Fibroblast of lung (primary cell): Measurements from ENCODE around the gene LRCH2. TPM values are rescaled to one million over a fixed set of nuclear protein-coding genes. Genes with fewer than 3 reads are reported as not detected.

Experiments used
- DNase-seq, 2 donors: peaks; one replicate each; pipeline versions ENCODE4 v3.0.0 to v3.0.0-alpha.2; 2010; ENCODE audit warnings: low read depth in 2 of 2
- H2AFZ ChIP-seq: 2 replicates; pipeline ENCODE4 v1.5.1; 2012; ENCODE audit warnings: low read length, control low read depth, inconsistent platforms
- H3K27ac ChIP-seq: 2 replicates; pipeline ENCODE4 v1.5.1; 2011; ENCODE audit warnings: low read length, control low read depth; ENCODE audit not compliant: insufficient read depth
- H3K27me3 ChIP-seq: 2 replicates; pipeline ENCODE4 v1.5.1; 2011; ENCODE audit warnings: mild to moderate bottlenecking, low read length; ENCODE audit not compliant: control insufficient read depth, insufficient read depth
- H3K36me3 ChIP-seq: 2 replicates; pipeline ENCODE4 v1.5.1; 2011; ENCODE audit warnings: low read length; ENCODE audit not compliant: control insufficient read depth, insufficient read depth
- H3K4me1 ChIP-seq: 2 replicates; pipeline ENCODE4 v1.5.1; 2011; ENCODE audit warnings: low read length; ENCODE audit not compliant: control insufficient read depth, insufficient read depth; ENCODE audit errors: extremely low read depth
- H3K4me2 ChIP-seq: 2 replicates; pipeline ENCODE4 v1.5.1; 2011; ENCODE audit warnings: low read length, control low read depth; ENCODE audit not compliant: insufficient read depth; ENCODE audit errors: extremely low read depth
- H3K4me3 ChIP-seq, 4 experiments: fragments of 200-600 bp in 1 of 4; sonication (generic) in 1 of 4; replicated peaks in 1 of 4; 2 replicates each; pipeline ENCODE4 v1.5.1; 2011 to 2016; ENCODE audit warnings: low read length in 4 of 4, low read depth in 3 of 4, mild to moderate bottlenecking in 3 of 4, control low read depth in 2 of 4, inconsistent platforms in 1 of 4, mixed read lengths in 1 of 4; ENCODE audit not compliant: insufficient read depth in 1 of 4; ENCODE audit errors: control extremely low read depth in 1 of 4
- H3K79me2 ChIP-seq: 2 replicates; pipeline ENCODE4 v1.5.1; 2012; ENCODE audit warnings: mild to moderate bottlenecking, low read length, inconsistent platforms; ENCODE audit not compliant: control insufficient read depth, insufficient read depth
- H3K9ac ChIP-seq: 2 replicates; pipeline ENCODE4 v1.5.1; 2011; ENCODE audit warnings: mild to moderate bottlenecking, low read length, control low read depth; ENCODE audit not compliant: insufficient read depth
- H3K9me3 ChIP-seq: 2 replicates; pipeline ENCODE4 v1.5.1; 2012; ENCODE audit warnings: low read depth, low read length; ENCODE audit not compliant: control insufficient read depth, insufficient read depth
- H4K20me1 ChIP-seq: 2 replicates; pipeline ENCODE4 v1.5.1; 2011; ENCODE audit warnings: low read length; ENCODE audit not compliant: control insufficient read depth, insufficient read depth; ENCODE audit errors: extremely low read depth
- CTCF ChIP-seq, 2 donors: IDR thresholded peaks in 1 of 2; conservative IDR thresholded peaks in 1 of 2; 1 replicate in 1 of 2; 2 replicates in 1 of 2; pipeline ENCODE4 v1.5.1; 2011 to 2012; ENCODE audit warnings: low read length in 2 of 2, control low read depth in 1 of 2, inconsistent platforms in 1 of 2, low read depth in 1 of 2, mild to moderate bottlenecking in 1 of 2
- EZH2 ChIP-seq: IDR thresholded peaks from 2 replicates; pipeline ENCODE4 v1.5.1; 2012; ENCODE audit warnings: low read length, control low read depth, mild to moderate bottlenecking; ENCODE audit errors: missing control alignments
- polyA plus RNA-seq, 2 donors: library from polyadenylated mRNA; depleted of rRNA in 1 of 2; stranded (reverse) in 1 of 2; unstranded in 1 of 2; fragments of >200 nt; gene quantifications; 2 replicates each; pipeline ENCODE4 v1.2.1, GENCODE V29; 2011 to 2012; ENCODE audit warnings: missing spikeins in 1 of 2
- total RNA-seq: library from RNA; depleted of rRNA; stranded (reverse); fragments of >200 nt; gene quantifications from 2 replicates; pipeline ENCODE4 v1.2.1, GENCODE V29; 2014

LRCH2 gene
- total and polyA plus RNA-seq, 2 donors (not counting 1 experiment from before 2014, with no cell fraction given), result 7.9 to 19.5 TPM

- H3K4me3 ChIP-seq, result no peak overlapping the region
- H4K20me1 ChIP-seq, result no peaks in the 10 kb centered on the region
- no peak overlapping the region for H2AFZ ChIP-seq
- no peaks in the 10 kb centered on the region for H3K4me1 ChIP-seq
- no peak for DNase-seq
- H3K9me3 ChIP-seq, result no peaks in the 10 kb centered on the region
- no peak overlapping the region for H3K4me2 ChIP-seq
- TF ChIP-seq EZH2 (no peak), CTCF (conservative IDR thresholded peaks at IDR 0.05 in 1 of 2, IDR thresholded peaks at IDR 0.05 in 1 of 2; ENCODE audit: low read depth in 1 of 2, low read length in 2 of 2) (no peak)
- no peaks in the 10 kb centered on the region for H3K27me3 ChIP-seq
- no peak overlapping the region for H3K27ac ChIP-seq
- H3K36me3 ChIP-seq, result no peaks in the 10 kb centered on the region
- H3K79me2 ChIP-seq, result peaks cover 7% of the 10 kb centered on the region
- no peak overlapping the region for H3K9ac ChIP-seq
Observed at GRCh38 chrX:115237056-115237455, 3.2 kb upstream of the LRCH2 start.

- no peaks in the 10 kb centered on the region for H3K9me3 ChIP-seq
- H3K27ac ChIP-seq, result no peak overlapping the region
- H3K4me3 ChIP-seq, result no peak overlapping the region
- no peaks in the 10 kb centered on the region for H3K4me1 ChIP-seq
- H3K27me3 ChIP-seq, result no peaks in the 10 kb centered on the region
- peaks cover 8% of the 10 kb centered on the region for H3K79me2 ChIP-seq
- DNase-seq, result peak in 1 of 2 donors; percentile 43
- H3K9ac ChIP-seq, result no peak overlapping the region
- H3K4me2 ChIP-seq, result no peak overlapping the region
- TF ChIP-seq CTCF (conservative IDR thresholded peaks at IDR 0.05 in 1 of 2, IDR thresholded peaks at IDR 0.05 in 1 of 2; ENCODE audit: low read depth in 1 of 2, low read length in 2 of 2), result no peak
- TF ChIP-seq EZH2, result no peak
- H2AFZ ChIP-seq, result no peak overlapping the region
- no peaks in the 10 kb centered on the region for H4K20me1 ChIP-seq
- no peaks in the 10 kb centered on the region for H3K36me3 ChIP-seq
Observed at GRCh38 chrX:115236560-115236959, 2.7 kb upstream of the LRCH2 start.

GRCh38 chrX:115234461-115234860 is 565 bp upstream of the LRCH2 start:
- H3K27me3 ChIP-seq, result no peaks in the 10 kb centered on the region
- no peak overlapping the region for H3K9ac ChIP-seq
- no peaks in the 10 kb centered on the region for H4K20me1 ChIP-seq
- no peak overlapping the region for H3K27ac ChIP-seq
- peak overlapping the region; percentile 63 to 80 (median 77) for H3K4me3 ChIP-seq
- no peaks in the 10 kb centered on the region for H3K9me3 ChIP-seq
- no peak for DNase-seq
- H3K4me2 ChIP-seq, result peak overlapping the region; percentile 78
- no peaks in the 10 kb centered on the region for H3K36me3 ChIP-seq
- TF ChIP-seq CTCF (conservative IDR thresholded peaks at IDR 0.05 in 1 of 2, IDR thresholded peaks at IDR 0.05 in 1 of 2; ENCODE audit: low read depth in 1 of 2, low read length in 2 of 2) (no peak), EZH2 (no peak)
- H3K4me1 ChIP-seq, result no peaks in the 10 kb centered on the region
- H2AFZ ChIP-seq, result peak overlapping the region; percentile 76
- peaks cover 13% of the 10 kb centered on the region for H3K79me2 ChIP-seq
